ENCODE measurements around the gene TTC16. TPM values are rescaled to one million over a fixed set of nuclear protein-coding genes. Genes with fewer than 3 reads are reported as not detected.

Gene TTC16
- total and polyA plus RNA-seq, 2 of the 8 experiments (the other 6 are each of a cell fraction or from before 2014, with no cell fraction given), result 0.03 TPM; not detected in 1

- TF ChIP-seq CHD7 (IDR thresholded peaks at IDR 0.05; ENCODE audit: insufficient replicate concordance, low read length) (no peak), BACH1 (IDR thresholded peaks at IDR 0.05; ENCODE audit: low read length) (no peak), JUND (IDR thresholded peaks at IDR 0.05; ENCODE audit: low read length) (no peak), POLR2A (IDR thresholded peaks at IDR 0.05; ENCODE audit: control extremely low read depth in 1 of 2, low read depth in 2 of 2, low read length in 2 of 2) (no peak), SP2 (IDR thresholded peaks at IDR 0.05; ENCODE audit: low read length) (no peak)
These were observed 33.4 kb downstream of the TTC16 start (continued) for GRCh38 chr9:127749090-127749787.
